Stomach (tissue), 9 donors: Measurements from ENCODE around the gene TRAPPC8. TPM values are rescaled to one million over a fixed set of nuclear protein-coding genes. Genes with fewer than 3 reads are reported as not detected.
"Not testable (repeated sequence)": the region's sequence is repeated elsewhere in the genome, so short reads cannot be mapped to it uniquely, and the experiment has no call there.

Experiments
- DNase-seq, 2 donors: peaks; one replicate each; pipeline versions ENCODE4 v3.0.0 to v3.0.0-alpha.2; 2013 to 2019
- H3K27ac ChIP-seq, 5 donors: fragments of 200-600 bp in 4 of 5; sonication (generic) in 4 of 5; one replicate each; pipeline ENCODE4 v1.5.1; 2013 to 2019; ENCODE audit warnings: mild to moderate bottlenecking in 1 of 5, moderate library complexity in 1 of 5
- H3K27me3 ChIP-seq, 3 donors: fragments of 200-600 bp; sonication (generic); one replicate each; pipeline ENCODE4 v1.5.1; 2017 to 2019; ENCODE audit warnings: mixed run types in 1 of 3
- H3K36me3 ChIP-seq, 4 donors: fragments of 200-600 bp; sonication (generic); 1 replicate in 3 of 4; 2 replicates in 1 of 4; pipeline ENCODE4 v1.5.1; 2016 to 2019
- H3K4me1 ChIP-seq, 4 donors: fragments of 200-600 bp; sonication (generic); one replicate each; pipeline ENCODE4 v1.5.1; 2016 to 2019
- H3K4me3 ChIP-seq, 4 donors: fragments of 200-600 bp; sonication (generic) in 3 of 4; one replicate each; pipeline ENCODE4 v1.5.1; 2016 to 2019; ENCODE audit warnings: mild to moderate bottlenecking in 1 of 4
- H3K9me3 ChIP-seq, 4 donors: fragments of 200-600 bp; sonication (generic); one replicate each; pipeline ENCODE4 v1.5.1; 2016 to 2019
- EP300 ChIP-seq: sonication (generic); formaldehyde crosslinking; IDR thresholded peaks from one replicate; pipeline ENCODE4 v1.6.1; 2017; ENCODE audit warnings: antibody characterized with exemption
- POLR2A ChIP-seq, 4 donors: fragments of 450-650 bp; IDR thresholded peaks; one replicate each; pipeline ENCODE4 v1.6.1; 2016; ENCODE audit warnings: antibody characterized with exemption in 4 of 4, control low read depth in 2 of 4, mild to moderate bottlenecking in 1 of 4, moderate library complexity in 1 of 4
- POLR2AphosphoS5 ChIP-seq, 3 donors: sonication (generic); formaldehyde crosslinking; IDR thresholded peaks; one replicate each; pipeline ENCODE4 v1.6.1; 2016; ENCODE audit warnings: antibody characterized with exemption in 3 of 3
- WGBS, 5 donors: extraction: QIAGEN DNeasy Blood & Tissue Kit in 3 of 5; methylation state at CpG; one replicate each; pipeline versions ENCODE4 v1.1.5 to v1.1.7; 2013 to 2018; 5-methylcytosine and 5-hydroxymethylcytosine counted together
- intact Hi-C: fragments of 100-400 bp; cut with DNase I; formaldehyde crosslinking; loops from one replicate; pipeline ENCODE4 v1.15.1; 2023; ENCODE audit warnings: low total_unique reads
- polyA plus RNA-seq, 3 donors: library from polyadenylated mRNA; stranded (reverse); fragments of 200-250 nt; gene quantifications; one replicate each; pipeline ENCODE4 v1.2.3, GENCODE V29; 2013
- total RNA-seq, 5 donors: library from RNA; depleted of rRNA; stranded (reverse); fragments of >200 nt; gene quantifications; one replicate each; pipeline versions ENCODE4 v1.1.0 to v1.2.3, GENCODE V29; 2014 to 2016
- TF ChIP-seq, protein P1 (sequence below), 7 experiments: fragments of 450-650 bp in 4 of 7; fragments of 200-600 bp in 3 of 7; sonication (generic) in 3 of 7; IDR thresholded peaks; one replicate each; pipeline ENCODE4 v1.5.1; 2016 to 2019; ENCODE audit warnings: antibody characterized with exemption in 7 of 7, control low read depth in 2 of 7, mild to moderate bottlenecking in 1 of 7
- donor health status: healthy with polysubstance abuse.
- donor health status: Bipolar disorder and iron deficiency.
- donor health status: healthy.

TRAPPC8 gene
- total and polyA plus RNA-seq, 8 donors, result 8.6 to 75.6 (median 37.2) TPM

- 16 to 30% (median 24%) methylated on average over 8 of the region's 8 CpGs for WGBS, 5 donors
- Histone ChIP-seq H3K4me3 (no peak overlapping the region), H3K9me3 (no peaks in the 10 kb centered on the region), H3K36me3 (peaks cover 0 to under 1% (median 0%) of the 10 kb centered on the region in 4 donors), H3K27ac (no peak overlapping the region), H3K4me1 (peaks cover 0 to 8% (median 0%) of the 10 kb centered on the region in 4 donors), H3K27me3 (no peaks in the 10 kb centered on the region)
- DNase-seq, result peak in 1 of 2 donors; percentile 20
- no peak for TF ChIP-seq POLR2AphosphoS5 (IDR thresholded peaks at IDR 0.05)
- TF ChIP-seq, protein P1, sequence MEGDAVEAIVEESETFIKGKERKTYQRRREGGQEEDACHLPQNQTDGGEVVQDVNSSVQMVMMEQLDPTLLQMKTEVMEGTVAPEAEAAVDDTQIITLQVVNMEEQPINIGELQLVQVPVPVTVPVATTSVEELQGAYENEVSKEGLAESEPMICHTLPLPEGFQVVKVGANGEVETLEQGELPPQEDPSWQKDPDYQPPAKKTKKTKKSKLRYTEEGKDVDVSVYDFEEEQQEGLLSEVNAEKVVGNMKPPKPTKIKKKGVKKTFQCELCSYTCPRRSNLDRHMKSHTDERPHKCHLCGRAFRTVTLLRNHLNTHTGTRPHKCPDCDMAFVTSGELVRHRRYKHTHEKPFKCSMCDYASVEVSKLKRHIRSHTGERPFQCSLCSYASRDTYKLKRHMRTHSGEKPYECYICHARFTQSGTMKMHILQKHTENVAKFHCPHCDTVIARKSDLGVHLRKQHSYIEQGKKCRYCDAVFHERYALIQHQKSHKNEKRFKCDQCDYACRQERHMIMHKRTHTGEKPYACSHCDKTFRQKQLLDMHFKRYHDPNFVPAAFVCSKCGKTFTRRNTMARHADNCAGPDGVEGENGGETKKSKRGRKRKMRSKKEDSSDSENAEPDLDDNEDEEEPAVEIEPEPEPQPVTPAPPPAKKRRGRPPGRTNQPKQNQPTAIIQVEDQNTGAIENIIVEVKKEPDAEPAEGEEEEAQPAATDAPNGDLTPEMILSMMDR (IDR thresholded peaks at IDR 0.05), result no peak
- TF ChIP-seq POLR2A (IDR thresholded peaks at IDR 0.05), result no peak
- no peak for TF ChIP-seq EP300
- intact Hi-C loops, result no loop called here
Observed at GRCh38 chr18:31821545-31822171, 121.3 kb downstream of the TRAPPC8 start.

- TF ChIP-seq POLR2AphosphoS5 (IDR thresholded peaks at IDR 0.05), result no peak
- TF ChIP-seq, protein P1 (IDR thresholded peaks at IDR 0.05), result peak in 1 of 7 experiments; percentile 3
- Histone ChIP-seq H3K4me1 (peaks cover 0 to 8% (median 0%) of the 10 kb centered on the region in 4 donors), H3K36me3 (no peaks in the 10 kb centered on the region), H3K27me3 (no peaks in the 10 kb centered on the region), H3K27ac (no peak overlapping the region), H3K4me3 (no peak overlapping the region), H3K9me3 (no peaks in the 10 kb centered on the region)
- 65 to 89% (median 74%) methylated on average over 1 of the region's 1 CpG for WGBS, 5 donors
- no peak for DNase-seq
- intact Hi-C loops, result loop anchor here (5.0 kb wide), 1 partner anchor 263 kb away; no protein-coding TSS in a partner anchor
Observed at GRCh38 chr18:31819925-31820229, 123.1 kb downstream of the TRAPPC8 start.

GRCh38 chr18:31819106-31819924, 123.6 kb downstream of the TRAPPC8 start:
- intact Hi-C loops, result loop anchor here (5.0 kb wide), 1 partner anchor 262 kb away; no protein-coding TSS in a partner anchor

DNA sequence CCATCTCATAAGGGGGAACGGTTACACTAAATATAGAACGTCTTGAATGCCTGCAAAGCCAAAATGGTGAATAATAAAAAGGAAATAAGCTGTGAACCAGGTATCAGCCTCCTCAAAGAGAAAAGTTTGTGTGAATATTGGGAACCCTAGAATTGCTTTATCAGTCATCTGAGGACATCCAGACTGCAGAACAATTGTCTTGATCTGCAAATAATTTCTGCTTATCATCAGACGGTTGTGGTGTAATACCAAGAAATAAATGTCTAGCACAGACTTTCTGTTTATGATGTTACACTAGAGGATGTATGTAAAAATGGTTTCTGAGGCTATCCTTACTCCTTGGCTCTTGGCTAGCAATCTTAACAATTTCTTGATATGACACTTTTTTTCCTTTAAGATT, 128.8 kb downstream of the TRAPPC8 start:
- Histone ChIP-seq H3K4me1 (no peaks in the 10 kb centered on the region), H3K27ac (no peak overlapping the region), H3K4me3 (no peak overlapping the region), H3K9me3 (no peaks in the 10 kb centered on the region), H3K36me3 (no peaks in the 10 kb centered on the region), H3K27me3 (no peaks in the 10 kb centered on the region)
- TF ChIP-seq POLR2A (IDR thresholded peaks at IDR 0.05) (no peak), POLR2AphosphoS5 (IDR thresholded peaks at IDR 0.05) (no peak), EP300 (no peak)
- TF ChIP-seq, protein P1 (IDR thresholded peaks at IDR 0.05), result no peak
- 19 to 35% (median 23%) methylated on average over 3 of the region's 3 CpGs for WGBS, 5 donors
- intact Hi-C loops, result no loop called here
- DNase-seq, result no peak

More at GRCh38 chr18:31819106-31819924, 123.6 kb downstream of the TRAPPC8 start:
- 62 to 69% (median 66%) methylated on average over 11 of the region's 11 CpGs for WGBS, 5 donors
- no peak overlapping the region for H3K4me3 ChIP-seq
- TF ChIP-seq POLR2A (IDR thresholded peaks at IDR 0.05), result no peak
- TF ChIP-seq, protein P1 (IDR thresholded peaks at IDR 0.05), result peak in 4 of 7 experiments; percentile 33 to 65 (median 58)
- peak in 1 of 2 donors; percentile 77 for DNase-seq
- no peaks in the 10 kb centered on the region for H3K9me3 ChIP-seq
- H3K4me1 ChIP-seq, result peaks cover 0 to 8% (median 0%) of the 10 kb centered on the region in 4 donors
- H3K36me3 ChIP-seq, result no peaks in the 10 kb centered on the region
- H3K27ac ChIP-seq, result no peak overlapping the region
- H3K27me3 ChIP-seq, result no peaks in the 10 kb centered on the region

DNA sequence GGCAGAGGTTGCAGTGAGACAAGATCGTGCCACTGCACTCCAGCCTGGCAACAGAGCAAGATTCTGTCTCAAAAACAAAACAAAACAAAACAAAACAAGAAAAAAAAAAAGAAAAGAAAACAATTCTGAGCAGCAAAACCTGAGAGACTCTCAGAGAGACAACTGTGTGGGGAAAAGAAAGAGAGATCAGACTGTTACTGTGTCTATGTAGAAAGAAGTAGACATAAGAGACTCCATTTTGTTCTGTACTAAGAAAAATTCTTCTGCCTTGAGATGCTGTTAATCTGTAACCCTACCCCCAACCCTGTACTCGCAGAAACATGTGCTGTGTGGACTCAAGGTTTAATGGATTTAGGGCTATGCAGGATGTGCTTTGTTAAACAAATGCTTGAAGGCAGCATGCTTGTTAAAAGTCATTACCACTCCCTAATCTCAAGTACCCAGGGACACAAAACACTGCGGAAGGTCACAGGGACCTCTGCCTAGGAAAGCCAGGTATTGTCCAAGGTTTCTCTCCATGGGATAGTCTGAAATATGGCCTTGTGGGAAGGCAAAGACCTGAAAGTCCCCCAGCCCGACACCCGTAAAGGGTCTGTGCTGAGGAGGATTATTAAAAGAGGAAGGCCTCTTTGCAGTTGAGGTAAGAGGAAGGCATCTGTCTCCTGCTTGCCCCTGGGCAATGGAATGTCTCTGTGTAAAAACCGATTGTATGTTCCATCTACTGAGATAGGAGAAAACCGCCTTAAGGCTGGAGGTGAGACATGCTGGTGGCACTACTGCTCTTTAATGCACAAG, 132.4 kb downstream of the TRAPPC8 start:
- intact Hi-C loops, result not testable (repeated sequence)
- 69 to 78% (median 70%) methylated on average over 7 of the region's 7 CpGs for WGBS, 5 donors

GRCh38 chr18:31809049-31809448, 133.9 kb downstream of the TRAPPC8 start:
- 40 to 66% (median 44%) methylated on average over 3 to 4 of the region's 4 CpGs for WGBS, 5 donors

More for the DNA sequence above, 132.4 kb downstream of the TRAPPC8 start:
- H3K4me1 ChIP-seq, H3K36me3 ChIP-seq, DNase-seq, H3K4me3 ChIP-seq, H3K27me3 ChIP-seq, H3K27ac ChIP-seq, H3K9me3 ChIP-seq: not testable (repeated sequence)

More at GRCh38 chr18:31809049-31809448, 133.9 kb downstream of the TRAPPC8 start:
- H3K27me3 ChIP-seq, H3K4me1 ChIP-seq, H3K36me3 ChIP-seq, H3K4me3 ChIP-seq, H3K9me3 ChIP-seq, intact Hi-C loops, H3K27ac ChIP-seq, DNase-seq: not testable (repeated sequence)
